ENCODE results near the gene OR52E1.
"Not testable (repeated sequence)": the region's sequence is repeated elsewhere in the genome, so short reads cannot be mapped to it uniquely, and the experiment has no call there.

The OR52E1 gene

DNA sequence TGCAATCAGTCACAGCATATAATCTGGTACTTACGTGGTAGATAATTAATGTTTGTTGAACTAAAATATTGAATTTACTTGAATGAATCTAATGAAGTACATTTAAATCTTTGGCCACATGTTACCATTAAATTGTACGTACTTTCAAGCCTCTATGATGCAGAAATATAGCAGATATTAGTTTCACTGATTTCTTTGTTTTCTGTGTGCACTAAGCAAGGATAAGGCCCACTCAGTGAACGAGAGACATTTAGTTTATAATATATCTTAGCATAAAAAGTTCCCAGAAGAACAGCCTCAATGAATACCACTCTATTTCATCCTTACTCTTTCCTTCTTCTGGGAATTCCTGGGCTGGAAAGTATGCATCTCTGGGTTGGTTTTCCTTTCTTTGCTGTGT lies at the start of gene OR52E1:
Gene OR52E1 (plus strand): TSS at position 301 of the 400 bp plus-strand sequence.
- no peak for DNase-seq (ENCODE audit: low read depth in 1 of 2, low spot score in 1 of 2)

DNA sequence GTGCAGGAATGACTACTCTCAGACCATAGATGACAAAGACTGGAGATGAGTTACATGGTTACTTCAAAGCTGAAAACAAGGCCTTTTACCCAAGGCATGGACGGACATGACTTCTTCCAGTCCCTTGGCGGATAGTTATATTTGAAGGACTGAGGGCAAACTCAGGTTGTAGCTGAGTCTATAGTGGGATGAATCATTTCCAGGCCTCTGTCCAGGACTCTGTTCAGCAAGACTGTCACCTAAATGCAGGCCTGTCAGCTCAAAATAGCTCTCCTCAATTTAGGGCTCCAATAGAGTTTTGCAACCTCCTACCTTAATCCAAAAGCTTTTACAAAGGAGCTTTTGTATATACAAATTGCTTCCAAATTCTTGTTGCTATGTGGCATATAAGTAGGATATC lies 47.4 kb upstream of the OR52E1 start:
- no peak for DNase-seq (ENCODE audit: low read depth in 1 of 2, low spot score in 1 of 2)

DNA sequence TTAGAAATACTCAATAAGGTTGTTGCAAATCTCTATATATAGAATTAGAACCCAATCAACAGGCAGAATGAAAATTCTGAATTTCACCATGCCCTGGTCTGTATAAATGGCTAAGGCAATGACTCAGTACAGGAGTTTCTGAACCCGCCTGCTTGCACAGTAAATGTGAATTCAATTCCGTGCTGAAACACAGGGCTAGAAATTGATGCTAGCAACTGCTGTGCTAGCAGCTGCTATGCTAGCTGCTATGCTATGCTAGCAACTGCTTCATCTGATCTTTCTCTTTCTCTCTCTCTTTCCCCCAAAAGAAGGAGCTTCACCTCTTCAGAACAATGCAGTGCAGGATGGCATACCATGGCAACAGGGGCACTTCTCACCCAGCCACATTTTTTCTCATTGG lies 32.7 kb upstream of the OR52E1 start:
- no peak for DNase-seq (ENCODE audit: low read depth in 1 of 2, low spot score in 1 of 2)

DNA sequence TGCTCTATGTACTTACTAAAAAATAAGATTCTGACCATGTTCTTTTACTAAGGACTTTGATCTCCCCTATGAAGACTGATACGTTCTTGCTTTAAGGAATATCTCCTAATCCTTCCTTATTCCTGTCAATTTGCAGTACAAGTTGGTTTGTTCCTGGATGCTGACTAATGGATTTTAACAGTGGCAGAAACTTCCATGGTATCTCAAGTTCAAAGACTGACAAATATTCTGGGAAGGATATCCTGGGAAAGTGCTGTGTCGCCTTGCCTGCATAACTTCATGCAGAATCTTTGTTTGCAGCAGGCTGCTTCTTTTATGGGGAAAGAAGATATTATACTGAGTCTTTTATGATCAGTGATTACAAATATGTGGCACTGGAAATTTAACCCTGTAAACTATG lies 31.4 kb upstream of the OR52E1 start:
- DNase-seq (ENCODE audit: low read depth in 1 of 2, low spot score in 1 of 2) = no peak

DNA sequence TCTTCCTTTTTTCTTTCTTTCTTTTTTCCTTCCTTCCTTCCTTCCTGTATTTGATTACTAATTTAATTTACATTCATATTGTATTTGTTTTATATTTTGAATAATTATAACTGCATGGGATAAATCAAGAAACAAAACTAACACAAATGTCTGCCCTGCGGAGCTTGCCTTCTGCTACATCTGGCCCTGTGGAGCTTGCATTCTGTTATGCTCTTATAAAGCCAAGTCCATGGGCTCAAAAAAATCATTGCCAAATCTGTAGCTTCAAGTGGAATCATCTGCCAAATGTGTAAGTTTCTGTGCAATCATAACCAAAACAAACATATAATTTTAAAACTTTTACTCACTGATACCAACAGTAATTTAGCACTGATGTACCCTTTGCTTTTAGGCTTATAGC lies 31.0 kb upstream of the OR52E1 start:
- DNase-seq (ENCODE audit: low read depth in 1 of 2, low spot score in 1 of 2) = no peak

DNA sequence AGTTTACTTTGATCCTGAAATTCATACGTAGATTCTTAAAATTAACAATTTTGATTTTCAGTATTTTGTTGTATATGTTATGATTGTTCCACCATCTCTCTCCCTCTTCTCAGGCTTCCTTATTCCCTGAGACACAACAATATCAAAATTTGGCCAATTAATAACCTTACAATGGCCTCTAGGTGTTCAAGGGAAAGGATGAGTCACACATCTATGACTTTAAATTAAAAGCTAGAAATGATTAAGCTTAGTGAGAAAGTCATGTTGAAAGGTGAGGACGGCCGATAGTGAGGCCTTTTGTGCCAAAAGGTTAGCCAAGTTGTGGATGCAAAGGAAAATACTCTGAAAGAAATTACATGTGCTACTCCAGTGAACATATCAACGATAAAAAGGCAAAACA lies 28.5 kb upstream of the OR52E1 start:
- DNase-seq (ENCODE audit: low read depth in 1 of 2, low spot score in 1 of 2) = no peak

DNA sequence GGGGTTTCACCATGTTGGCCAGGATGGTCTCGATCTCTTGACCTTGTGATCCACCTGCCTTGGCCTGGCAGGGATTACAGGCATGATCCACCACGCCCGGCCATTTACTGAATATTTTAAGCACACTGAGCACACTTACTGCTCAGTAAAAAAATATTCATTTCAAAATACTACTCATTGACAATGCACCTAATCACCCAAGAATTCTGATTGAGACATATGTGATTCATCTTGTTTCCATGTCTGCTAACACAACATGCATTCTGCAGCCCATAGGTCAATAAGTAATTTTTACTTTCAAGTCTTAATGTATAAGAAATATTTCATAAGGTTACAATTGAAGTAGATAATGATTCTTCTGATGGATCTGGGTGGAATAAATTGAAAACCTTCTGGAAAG lies 27.3 kb upstream of the OR52E1 start:
- DNase-seq (ENCODE audit: low read depth in 1 of 2, low spot score in 1 of 2) = no peak

DNA sequence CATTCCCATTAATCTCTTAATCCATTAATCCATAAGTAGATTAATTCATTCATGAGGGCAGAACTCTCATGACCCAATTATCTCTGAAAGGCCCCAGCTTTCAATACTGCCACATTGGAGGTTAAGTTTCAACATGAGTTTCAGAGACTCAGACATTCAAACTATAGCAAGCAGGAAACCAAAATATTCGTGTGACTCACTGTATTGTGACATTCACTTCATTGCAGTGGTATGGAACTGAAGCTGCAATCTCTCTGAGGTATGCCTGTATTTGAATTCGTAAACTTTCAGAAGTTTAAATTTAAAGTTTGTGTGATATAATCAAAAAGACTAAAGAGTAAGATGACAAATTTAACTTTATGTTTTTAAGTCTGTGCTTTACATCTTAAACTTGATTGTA lies 26.0 kb upstream of the OR52E1 start:
- no peak for DNase-seq (ENCODE audit: low read depth in 1 of 2, low spot score in 1 of 2)

DNA sequence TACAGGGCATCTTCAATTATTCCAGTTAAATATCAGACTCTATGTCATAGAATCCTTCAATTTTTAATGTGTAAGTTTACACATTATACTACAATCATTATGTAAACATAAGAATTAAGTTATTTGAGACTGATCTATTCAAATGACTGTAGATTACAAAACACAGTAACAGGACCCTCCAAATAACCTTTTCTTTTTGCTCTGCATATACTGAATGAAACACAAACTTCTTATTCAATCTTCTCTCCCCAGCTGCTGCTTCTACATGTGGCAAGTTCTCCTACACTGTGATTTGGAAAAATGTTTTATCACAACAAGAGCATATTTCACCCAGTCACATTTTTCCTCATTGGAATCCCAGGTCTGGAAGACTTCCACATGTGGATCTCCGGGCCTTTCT lies 23.1 kb upstream of the OR52E1 start, which contains the start of gene OR52J3:
Gene OR52J3 (plus strand): TSS at position 301 of the 400 bp plus-strand sequence. CDS start 0 bp downstream, at position 301.
- DNase-seq (ENCODE audit: low read depth in 1 of 2, low spot score in 1 of 2) = no peak

DNA sequence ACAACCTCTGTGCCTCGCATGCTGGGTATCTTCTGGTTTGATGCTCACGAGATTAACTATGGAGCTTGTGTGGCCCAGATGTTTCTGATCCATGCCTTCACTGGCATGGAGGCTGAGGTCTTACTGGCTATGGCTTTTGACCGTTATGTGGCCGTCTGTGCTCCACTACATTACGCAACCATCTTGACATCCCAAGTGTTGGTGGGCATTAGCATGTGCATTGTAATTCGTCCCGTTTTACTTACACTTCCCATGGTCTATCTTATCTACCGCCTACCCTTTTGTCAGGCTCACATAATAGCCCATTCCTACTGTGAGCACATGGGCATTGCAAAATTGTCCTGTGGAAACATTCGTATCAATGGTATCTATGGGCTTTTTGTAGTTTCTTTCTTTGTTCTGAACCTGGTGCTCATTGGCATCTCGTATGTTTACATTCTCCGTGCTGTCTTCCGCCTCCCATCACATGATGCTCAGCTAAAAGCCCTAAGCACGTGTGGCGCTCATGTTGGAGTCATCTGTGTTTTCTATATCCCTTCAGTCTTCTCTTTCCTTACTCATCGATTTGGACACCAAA lies 22.5 kb upstream of the OR52E1 start:
- no peak for DNase-seq (ENCODE audit: low read depth in 1 of 2, low spot score in 1 of 2)

DNA sequence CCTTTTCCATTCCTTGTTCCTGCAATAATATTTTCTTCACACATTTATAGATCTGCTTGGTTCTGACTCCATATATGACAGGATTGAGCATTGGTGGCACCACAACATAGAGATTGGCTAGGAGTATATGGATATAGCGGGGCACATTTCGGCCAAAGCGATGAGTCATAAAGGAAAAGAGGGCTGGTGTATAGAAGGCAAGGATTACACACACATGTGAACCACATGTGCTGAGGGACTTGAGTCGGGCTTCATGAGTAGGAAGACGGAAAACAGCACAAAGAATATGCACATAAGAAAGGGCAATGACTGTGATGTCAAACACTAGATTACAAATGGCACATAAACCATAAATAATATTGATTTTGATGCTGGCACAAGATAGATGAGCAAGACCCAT lies 10.7 kb upstream of the OR52E1 start:
- DNase-seq (ENCODE audit: low read depth in 1 of 2, low spot score in 1 of 2) = not testable (repeated sequence)

DNA sequence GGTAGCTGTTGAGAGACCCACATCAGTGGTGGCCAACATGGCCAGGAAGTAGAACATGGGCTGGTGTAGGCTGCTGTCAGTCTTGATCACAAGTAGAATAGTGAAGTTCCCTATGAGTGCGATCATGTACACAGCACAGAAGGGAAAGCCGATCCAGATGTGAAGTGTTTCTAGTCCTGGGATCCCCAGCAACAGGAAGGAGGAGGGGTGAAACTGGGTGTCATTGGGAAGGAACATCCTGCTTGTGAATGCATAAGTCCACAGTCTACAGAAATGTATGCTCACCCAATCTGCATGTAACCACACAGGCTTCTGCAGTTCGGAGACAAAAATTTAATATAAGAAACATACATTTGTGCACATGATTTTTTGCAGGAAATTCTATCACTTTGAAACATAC lies 10.0 kb upstream of the OR52E1 start, which contains the start of gene OR52E2:
Gene OR52E2 (minus strand): TSS at position 237 of the 400 bp plus-strand sequence. CDS start 0 bp downstream, at position 237.
- DNase-seq (ENCODE audit: low read depth in 1 of 2, low spot score in 1 of 2) = no peak

DNA sequence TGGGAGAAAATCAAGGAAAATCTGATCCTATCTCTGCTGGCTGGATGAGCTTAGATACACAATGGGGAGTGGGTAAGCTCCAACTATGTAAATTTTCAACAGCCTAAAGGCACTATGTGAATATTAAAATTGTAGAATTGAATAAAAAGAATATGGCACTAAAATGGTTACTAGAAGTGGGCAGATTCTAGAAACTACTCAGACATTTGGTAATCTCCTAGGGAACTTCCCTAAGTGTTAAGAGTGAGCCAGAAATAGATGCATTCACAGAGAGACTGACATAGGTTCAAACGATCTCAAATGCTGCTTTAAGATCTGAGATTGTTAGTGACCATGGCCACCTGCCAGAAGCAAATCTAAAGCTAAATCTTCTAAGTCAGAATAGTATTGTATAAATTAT lies 4.3 kb upstream of the OR52E1 start:
- DNase-seq (ENCODE audit: low read depth in 1 of 2, low spot score in 1 of 2) = no peak

DNA sequence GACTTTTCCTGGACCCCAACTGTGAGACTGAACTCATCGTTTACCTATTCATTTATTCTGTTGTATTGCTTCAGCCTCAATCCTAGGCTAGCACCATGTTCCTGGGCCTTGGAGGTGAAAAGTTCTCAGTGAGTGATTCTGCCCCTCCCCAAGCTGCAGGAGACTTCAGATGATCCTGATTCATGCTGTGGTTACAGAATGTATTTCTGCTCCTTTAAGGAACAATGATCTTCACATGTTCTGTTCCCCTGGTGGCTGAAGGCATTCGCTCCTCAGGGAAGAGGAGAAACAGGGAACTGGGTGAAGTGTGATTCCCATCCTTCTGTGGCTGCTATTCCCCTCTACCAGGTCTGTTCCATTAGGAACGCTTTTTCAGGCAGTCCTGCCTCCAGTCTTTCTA lies 2.4 kb downstream of the OR52E1 start:
- no peak for DNase-seq (ENCODE audit: low read depth in 1 of 2, low spot score in 1 of 2)

DNA sequence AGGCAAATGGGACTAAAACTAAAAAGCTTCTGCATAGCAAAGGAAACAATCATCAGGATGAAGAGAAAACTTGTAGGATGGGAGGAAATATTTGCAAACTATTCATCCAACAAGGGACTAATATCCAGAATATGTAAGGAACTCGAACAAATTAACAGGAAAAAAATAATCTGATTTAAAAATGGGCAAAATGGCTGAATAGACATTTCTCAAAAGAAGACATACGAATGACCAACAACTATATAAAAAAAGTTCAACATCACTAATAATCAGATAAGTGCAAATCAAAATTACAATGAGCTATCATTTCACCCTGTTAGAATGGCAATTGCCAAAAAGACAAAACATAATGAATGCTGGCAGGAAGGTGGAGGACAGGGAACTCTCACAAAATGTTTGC lies 12.0 kb downstream of the OR52E1 start:
- DNase-seq (ENCODE audit: low read depth in 1 of 2, low spot score in 1 of 2) = no peak

DNA sequence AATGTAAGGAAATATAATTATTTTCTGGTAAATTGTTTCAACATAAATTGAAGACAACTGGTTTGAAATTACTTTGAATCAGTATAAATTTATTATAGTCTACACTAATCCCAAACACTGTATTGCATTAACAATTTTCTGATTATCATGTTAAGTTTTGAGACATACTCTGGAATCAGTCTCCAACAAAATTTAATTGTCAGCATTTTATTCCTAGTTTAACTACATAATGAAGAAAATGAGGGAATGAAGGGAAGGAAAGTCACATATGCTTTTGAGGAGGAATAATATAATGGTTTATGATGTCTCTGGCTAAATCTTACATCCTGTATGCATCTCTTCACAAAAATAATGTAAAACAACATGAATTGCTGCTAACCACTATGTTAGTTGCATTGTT lies 14.2 kb downstream of the OR52E1 start:
- DNase-seq (ENCODE audit: low read depth in 1 of 2, low spot score in 1 of 2) = no peak

DNA sequence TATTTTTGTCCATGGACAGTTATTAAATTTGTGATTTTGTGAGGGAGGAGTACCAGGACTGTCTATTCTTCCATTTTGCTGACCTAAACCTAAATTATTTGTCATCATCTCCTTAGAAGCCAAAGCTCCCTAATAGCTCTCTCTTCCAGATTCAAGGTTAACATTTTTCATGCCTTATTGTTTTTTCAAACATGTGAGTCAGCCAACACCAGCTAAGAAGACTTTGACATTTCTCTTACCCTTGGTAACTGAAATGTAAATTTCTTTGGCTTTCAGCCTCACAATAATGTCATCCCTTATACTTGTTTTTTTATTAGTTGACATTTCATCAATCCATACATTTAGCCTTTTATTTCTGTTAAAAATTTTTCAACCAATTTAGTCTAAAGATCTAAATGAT lies 19.2 kb downstream of the OR52E1 start:
- DNase-seq (ENCODE audit: low read depth in 1 of 2, low spot score in 1 of 2) = no peak

DNA sequence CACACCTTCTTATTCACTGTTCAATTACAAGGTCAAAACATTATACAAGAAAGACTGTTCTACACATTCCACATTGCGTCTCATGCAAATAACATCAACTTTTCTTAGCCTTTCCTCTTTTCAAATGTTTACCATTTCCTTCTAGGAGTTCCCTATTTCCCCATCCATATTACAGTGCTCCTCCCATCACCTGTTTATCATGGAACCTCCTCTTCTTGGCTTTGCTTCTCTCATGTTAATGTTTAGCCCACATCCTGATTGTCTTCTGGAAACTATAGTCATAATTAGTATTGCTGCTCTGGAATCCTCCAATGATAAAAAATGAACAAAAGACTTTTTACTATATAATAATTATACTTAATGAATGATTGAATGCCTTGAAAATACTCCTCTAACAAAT lies 21.3 kb downstream of the OR52E1 start:
- DNase-seq (ENCODE audit: low read depth in 1 of 2, low spot score in 1 of 2) = no peak

DNA sequence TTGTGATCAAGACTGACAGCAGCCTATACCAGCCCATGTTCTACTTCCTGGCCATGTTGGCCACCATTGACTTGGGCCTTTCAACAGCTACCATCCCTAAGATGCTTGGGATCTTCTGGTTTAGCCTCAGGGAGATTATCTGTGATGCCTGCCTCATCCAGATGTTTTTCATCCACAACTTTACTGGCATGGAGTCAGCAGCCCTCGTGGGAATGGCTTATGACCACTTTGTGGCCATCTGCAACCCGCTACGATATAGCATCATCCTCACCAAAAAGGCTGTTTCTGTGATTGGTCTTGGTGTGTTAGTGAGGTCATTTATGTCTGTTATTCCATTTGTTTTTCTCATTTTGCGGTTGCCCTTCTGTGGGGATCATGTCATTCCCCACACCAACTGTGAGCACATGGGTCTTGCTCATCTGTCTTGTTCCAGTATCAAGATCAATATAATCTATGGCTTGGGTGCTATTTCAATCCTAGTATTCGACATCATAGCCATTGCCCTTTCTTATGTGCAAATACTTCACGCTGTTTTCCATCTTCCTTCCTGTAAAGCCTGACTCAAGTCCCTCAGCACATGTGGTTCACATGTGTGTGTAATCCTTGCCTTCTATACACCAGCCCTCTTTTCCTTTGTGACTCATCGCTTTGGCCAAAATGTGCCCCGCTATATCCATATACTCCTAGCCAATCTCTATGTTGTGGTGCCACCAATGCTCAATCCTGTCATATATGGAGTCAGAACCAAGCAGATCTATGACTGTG lies 23.6 kb downstream of the OR52E1 start:
- DNase-seq (ENCODE audit: low read depth in 1 of 2, low spot score in 1 of 2) = no peak

DNA sequence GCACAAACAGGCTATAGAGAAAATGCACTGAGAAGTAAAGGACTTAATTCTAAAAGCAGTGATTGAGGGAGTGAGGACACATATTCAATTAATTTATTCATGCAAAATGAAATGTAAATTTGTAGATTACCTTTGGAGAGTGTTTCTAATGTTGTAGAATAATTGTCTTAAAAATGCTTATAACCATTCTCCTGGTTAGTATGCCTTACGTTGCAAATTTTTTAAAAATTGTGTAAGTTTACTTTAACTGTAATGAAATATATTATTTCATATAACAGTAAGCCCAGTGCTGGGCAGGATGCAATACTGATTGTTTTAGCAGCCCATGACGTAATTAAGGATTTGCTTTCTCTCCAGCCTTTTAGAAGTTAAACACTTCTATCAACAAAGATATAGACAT lies 26.6 kb downstream of the OR52E1 start:
- no peak for DNase-seq (ENCODE audit: low read depth in 1 of 2, low spot score in 1 of 2)

DNA sequence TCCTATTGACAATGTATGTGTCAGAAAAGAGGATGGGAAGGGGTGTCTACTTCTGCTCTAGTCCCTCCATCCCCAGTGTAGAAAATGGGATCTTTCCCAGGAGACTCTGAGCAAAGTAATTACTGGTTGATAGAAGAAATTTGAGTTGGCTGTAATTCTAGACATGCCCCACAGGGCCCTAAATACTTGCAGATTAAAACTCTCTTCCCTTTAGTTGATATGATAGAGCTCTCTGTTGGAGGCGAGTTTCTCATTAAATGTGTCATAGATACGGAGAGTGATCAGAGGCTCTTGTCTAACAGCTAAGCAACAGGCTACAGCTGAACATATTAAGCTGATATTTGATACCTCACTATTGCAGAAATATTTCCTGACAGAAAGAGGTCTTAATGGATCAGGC lies 32.9 kb downstream of the OR52E1 start:
- DNase-seq (ENCODE audit: low read depth in 1 of 2, low spot score in 1 of 2) = no peak

DNA sequence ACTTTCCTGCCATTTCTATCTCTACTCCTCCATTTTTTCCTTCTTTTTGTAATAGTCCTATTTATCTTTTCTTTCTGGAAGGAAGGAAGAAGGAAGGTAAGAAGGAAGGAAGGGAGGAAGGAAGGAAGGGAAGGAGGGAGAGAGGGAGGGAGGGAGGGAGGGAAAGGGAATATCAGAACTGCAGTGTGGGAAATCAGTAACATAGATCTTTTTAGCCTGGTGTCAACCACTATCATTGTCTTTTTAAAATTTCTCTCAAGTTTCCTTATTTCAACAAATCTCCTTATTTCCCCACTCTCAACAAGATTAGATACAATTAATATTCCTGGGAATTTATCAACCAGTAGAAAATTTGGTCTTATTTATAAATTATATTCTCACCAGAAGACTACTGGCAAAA lies 33.7 kb downstream of the OR52E1 start:
- DNase-seq (ENCODE audit: low read depth in 1 of 2, low spot score in 1 of 2) = no peak

DNA sequence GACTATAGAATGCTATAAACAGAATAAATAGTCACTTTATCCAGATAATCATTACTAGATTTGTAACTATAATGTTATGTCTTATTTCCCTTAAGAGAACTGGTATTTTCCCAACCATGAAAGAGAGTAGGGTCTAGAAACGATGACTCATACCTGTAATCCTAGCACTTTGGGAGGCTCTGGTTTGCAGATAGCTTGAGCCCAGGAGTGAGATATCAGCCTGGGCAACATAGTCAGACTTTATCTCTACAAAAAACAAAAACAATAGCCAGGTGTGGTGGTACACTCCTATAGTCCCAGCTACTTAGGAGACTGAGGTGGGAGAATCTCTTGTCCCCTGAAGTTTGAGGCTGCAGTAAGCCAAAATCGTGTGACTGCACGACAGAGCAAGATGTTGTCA lies 37.9 kb downstream of the OR52E1 start:
- DNase-seq (ENCODE audit: low read depth in 1 of 2, low spot score in 1 of 2) = no peak

Measured in activated CD4-positive, alpha-beta T cell treated with anti-CD3 and anti-CD28 coated beads, Interleukin-2, amount 50 U/mL, for 24 hours (primary cell).